ENCODE results near the gene RBM20.

RBM20 gene

DNA sequence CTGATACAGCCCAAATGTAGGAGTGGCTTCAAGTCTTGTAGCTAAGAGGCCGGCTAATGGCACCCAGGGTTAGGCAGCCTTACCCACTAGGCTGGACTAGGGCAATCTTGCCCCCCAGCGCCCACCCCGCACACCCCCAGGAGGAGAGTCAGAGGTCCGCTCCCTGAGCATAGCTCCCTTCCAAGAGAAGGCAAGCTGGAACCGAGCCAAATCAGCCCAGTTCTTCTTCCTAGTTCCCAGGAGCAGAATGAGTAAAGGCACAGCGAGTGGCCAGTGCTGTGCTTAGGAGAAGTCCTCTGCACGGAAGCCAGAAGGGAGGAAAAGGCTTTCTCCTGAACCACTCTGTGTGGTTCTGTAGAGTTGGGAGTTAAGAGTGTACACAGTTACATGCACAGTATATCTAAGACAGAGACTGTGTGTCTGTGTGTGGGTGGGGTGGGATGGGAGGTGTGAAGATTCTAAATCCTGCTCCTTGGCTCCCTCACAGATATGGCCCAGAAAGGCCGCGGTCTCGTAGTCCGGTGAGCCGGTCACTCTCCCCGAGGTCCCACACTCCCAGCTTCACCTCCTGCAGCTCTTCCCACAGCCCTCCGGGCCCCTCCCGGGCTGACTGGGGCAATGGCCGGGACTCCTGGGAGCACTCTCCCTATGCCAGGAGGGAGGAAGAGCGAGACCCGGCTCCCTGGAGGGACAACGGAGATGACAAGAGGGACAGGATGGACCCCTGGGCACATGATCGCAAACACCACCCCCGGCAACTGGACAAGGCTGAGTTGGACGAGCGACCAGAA, 167.8 kb downstream of the RBM20 start:
- no peak for DNase-seq
- in situ Hi-C loops (cut with MboI; ENCODE audit: low pct_unique_long_range_greater_than_20kb, low sequenced_read_pairs): no loop called here

DNA sequence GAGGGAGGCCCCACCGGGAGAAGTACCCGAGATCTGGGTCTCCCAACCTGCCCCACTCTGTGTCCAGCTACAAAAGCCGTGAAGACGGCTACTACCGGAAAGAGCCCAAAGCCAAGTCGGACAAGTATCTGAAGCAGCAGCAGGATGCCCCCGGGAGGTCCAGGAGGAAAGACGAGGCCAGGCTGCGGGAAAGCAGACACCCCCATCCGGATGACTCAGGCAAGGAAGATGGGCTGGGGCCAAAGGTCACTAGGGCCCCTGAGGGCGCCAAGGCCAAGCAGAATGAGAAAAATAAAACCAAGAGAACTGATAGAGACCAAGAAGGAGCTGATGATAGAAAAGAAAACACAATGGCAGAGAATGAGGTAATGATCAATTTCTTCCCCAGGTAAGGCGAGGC, 168.4 kb downstream of the RBM20 start:
- no peak for DNase-seq
- in situ Hi-C loops (cut with MboI; ENCODE audit: low pct_unique_long_range_greater_than_20kb, low sequenced_read_pairs): no loop called here

DNA sequence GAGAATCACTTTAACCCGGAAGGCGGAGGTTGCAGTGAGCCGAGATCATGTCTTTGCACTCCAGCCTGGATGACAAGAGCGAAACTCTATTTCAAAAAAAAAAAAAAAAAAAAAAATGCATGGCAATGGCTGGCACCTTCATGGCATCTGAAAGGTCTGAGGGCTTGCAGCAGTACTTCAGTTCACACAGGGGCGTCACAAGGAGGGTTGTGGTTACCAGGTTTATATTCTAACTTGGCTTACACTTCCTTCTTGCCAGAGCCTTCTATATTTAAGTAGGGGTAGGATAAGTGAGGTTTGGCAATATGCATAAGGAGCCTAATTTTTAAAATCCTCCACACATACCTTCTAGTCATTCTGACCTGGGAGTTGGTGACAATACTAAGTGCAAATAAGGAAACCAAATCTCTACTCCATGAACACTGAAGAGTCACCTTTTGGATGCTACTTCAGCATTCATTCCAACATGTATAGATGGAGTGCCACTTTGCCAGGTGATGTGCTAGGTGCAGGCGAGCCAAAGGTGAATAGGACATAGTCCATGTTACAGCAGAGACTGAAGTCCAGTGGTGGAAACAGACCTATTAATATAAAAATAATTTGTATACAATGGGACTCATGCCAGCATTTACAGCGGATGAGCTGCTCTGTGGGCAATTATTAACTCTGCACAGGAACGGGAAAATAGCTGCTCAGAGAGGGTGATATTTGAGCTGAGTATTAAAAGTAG, 169.8 kb downstream of the RBM20 start:
- in situ Hi-C loops (cut with MboI; ENCODE audit: low pct_unique_long_range_greater_than_20kb, low sequenced_read_pairs): no loop called here
- DNase-seq: no peak

DNA sequence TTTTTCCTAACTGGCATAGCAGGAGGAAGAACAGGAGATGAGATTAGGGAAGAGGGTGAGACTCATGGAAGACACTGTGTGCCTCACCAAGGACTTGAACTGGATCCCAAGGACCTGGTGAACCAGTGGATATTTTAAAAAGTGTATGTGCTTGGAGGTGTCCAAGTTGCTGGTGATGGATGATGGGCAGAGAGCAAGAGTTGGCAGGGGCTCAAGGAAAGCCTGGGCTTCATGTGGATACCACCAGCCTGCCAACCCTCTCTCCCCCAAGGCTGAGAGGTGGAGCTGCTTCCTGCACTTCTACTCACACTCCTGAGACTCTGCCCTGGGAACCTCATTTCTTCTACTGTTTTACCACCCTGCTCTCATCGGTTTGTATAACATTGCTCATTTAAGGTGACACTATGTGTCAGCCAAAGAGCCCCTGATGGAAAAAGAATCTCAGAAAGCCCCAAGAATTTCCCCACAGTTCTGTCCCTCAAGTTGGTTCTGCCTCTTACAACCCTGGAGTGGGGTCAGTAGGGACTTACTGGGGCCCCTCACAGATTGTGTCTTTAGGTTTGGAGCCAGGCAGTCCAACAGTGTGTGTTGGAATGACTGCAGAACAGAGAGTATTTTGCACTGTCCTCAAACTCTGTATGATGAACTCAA, 171.3 kb downstream of the RBM20 start:
- DNase-seq: no peak
- in situ Hi-C loops (cut with MboI; ENCODE audit: low pct_unique_long_range_greater_than_20kb, low sequenced_read_pairs): no loop called here

DNA sequence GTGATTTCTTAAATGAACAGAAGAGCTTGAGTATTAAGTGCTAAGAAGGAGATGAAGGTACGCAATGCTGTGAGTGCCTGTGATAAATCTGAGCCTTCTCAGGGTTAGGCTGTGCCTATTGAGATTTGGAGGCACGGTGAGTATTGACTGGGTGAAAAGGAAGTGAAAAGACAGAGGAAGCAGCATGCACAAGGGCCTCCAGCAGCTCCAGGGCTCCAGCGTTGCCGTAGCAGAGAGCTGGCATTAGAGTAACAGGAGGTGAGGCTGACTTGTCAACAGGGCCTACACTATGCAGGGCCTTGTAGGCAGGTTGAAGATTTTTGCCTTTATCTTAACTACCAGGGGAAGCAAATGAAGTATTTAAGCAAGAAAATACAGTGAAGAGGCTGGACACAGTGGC, 173.5 kb downstream of the RBM20 start:
- DNase-seq: no peak
- in situ Hi-C loops (cut with MboI; ENCODE audit: low pct_unique_long_range_greater_than_20kb, low sequenced_read_pairs): no loop called here

DNA sequence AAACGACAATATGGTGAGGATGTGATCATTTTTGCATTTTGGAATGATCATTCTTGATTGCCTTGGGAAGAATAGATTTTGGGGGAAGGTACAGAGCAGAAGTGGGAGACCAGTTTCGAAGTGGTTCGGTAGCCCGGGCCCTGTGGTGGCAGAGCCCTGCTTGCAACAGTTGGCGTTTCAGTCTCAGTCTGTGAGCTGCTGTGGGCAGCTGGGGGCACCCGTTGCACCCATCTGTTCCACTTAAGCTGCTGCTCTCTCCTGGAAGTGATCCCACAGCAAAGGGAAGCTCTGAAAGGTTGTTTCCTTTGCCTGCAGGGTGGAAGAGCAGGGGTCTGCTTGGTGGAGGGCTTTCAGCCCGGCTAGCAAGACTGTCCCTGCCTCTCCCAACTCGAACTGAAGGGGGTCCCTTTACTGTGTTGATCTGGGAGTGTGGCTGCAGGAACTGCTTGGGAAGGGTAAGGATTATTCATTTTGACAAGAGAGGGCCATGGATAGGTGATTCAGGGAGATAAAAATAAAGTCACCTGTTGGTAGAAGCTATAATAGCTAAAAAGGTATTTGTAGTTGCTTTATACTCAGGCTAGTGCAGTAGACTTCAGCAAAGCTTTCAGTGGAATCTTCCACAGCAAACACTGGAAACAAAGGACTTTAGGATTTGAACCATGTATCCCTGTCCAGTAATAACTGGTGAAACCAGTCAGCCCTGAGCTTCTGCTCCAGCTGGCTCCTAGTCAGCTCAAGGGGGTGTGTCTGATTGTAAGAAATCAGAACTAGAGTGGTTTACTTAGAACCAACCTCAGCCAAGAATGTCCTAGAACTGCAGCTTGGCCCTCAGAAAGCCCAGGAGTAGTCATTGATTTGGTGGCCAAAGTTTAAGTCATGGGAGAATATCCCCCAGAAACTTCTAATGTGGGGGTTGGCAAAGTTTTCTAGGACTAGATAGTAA, 174.4 kb downstream of the RBM20 start:
- DNase-seq: no peak
- in situ Hi-C loops (cut with MboI; ENCODE audit: low pct_unique_long_range_greater_than_20kb, low sequenced_read_pairs): no loop called here

DNA sequence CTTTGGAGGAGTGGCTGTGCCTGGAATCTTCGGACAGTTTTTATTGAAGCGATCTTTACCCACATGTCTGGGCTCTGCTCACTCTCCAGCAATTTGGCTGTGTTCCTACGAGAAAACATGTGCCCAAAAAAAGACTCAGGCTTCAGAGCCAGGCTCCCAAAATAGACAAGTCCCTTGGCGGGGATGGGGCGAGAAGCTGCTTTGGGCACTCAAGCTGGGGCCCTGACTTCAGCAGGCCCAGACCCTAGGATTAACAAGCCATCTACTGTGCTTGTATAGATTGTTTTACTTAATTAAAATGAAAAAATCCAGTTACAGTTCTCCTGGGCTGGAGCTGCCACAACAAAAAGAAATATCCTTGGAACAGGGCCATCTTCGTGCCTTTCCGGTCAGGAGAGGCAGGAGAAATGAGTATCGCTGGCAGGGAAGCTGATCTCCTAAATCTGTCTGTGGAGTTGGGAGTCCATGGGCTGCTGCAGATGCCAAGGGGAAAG, 176.2 kb downstream of the RBM20 start:
- in situ Hi-C loops (cut with MboI; ENCODE audit: low pct_unique_long_range_greater_than_20kb, low sequenced_read_pairs): no loop called here
- no peak for DNase-seq

DNA sequence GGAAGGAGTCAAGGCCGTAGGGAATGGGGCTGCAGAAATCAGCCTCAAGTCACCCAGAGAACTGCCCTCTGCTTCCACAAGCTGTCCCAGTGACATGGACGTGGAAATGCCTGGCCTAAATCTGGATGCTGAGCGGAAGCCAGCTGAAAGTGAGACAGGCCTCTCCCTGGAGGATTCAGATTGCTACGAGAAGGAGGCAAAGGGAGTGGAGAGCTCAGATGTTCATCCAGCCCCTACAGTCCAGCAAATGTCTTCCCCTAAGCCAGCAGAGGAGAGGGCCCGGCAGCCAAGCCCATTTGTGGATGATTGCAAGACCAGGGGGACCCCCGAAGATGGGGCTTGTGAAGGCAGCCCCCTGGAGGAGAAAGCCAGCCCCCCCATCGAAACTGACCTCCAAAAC, 177.4 kb downstream of the RBM20 start:
- DNase-seq: no peak
- in situ Hi-C loops (cut with MboI; ENCODE audit: low pct_unique_long_range_greater_than_20kb, low sequenced_read_pairs): no loop called here

DNA sequence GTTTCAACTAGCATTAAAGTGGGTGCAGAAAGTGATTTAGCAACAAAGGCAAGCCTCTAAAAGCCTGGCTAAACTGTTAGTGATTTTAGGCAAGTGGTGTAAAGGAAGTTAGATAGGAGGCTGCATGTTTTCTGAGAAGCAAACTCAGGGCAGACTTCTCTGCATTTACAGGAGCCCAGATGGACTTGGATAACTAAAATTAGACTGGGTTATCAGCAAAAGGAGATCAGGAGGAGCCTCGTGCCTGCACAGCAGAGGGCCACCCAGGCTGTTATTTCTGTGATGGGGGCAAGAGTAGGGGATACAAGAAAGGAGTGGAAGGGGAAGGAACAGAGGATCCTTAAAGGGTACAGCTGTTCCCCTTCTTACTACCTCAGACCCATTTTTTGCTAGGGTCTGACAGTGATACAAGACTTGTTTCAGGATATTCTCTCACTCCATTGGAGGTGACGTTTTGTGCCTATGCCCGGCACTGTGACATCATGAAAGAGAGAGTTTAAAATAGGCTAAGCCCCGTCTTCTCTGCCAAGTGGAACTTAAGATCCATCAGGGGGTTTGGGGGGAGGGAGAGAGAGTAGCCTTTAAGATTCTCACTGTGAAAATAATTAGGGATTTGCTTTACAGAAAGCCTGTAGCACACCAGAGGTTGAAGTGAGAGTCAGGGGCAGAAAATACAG, 178.0 kb downstream of the RBM20 start:
- no peak for DNase-seq
- in situ Hi-C loops (cut with MboI; ENCODE audit: low pct_unique_long_range_greater_than_20kb, low sequenced_read_pairs): no loop called here

DNA sequence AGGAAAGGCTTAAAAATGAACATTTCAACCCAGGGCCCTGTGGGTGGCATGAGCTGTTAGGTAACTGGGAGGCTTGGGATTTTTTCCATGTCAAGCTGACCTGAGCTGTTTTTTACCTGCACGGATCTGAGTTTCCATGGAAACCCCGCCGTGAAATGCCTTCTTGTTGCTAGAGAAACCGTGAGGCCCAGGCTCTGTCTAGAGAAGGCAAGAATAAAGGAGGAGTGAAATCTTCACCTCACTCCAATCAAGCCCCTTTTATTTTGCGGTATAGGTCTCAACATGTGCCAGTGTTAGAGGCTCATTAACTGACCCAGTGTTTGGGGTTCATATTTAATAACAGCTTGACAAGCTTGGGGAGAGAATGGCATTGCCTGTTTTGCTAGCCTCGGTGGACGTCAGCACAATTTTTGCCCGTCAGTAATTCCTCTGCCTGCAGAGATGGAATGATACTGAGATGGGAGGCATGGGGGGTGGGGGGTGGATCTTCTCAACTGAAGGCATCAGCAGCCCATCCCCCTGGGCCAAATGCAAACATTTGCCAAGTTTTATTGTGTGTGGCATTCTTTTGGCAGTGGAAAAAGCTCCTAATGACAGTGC, 178.7 kb downstream of the RBM20 start:
- in situ Hi-C loops (cut with MboI; ENCODE audit: low pct_unique_long_range_greater_than_20kb, low sequenced_read_pairs): no loop called here
- DNase-seq: no peak

DNA sequence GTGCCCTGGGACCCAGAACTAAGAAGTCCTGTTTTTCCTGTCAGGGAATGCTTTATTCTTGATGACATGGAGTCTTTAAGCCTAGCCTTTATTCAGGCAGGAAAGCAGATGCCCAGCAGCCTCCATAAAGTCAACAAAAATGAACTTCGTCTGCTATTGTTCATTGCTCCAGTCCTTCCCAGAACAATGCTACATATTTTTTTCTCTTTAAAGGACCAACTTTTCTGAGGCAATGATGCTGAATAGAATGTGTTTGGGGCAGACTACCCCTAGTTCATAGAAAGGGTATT, 180.0 kb downstream of the RBM20 start:
- DNase-seq: no peak
- in situ Hi-C loops (cut with MboI; ENCODE audit: low pct_unique_long_range_greater_than_20kb, low sequenced_read_pairs): no loop called here

DNA sequence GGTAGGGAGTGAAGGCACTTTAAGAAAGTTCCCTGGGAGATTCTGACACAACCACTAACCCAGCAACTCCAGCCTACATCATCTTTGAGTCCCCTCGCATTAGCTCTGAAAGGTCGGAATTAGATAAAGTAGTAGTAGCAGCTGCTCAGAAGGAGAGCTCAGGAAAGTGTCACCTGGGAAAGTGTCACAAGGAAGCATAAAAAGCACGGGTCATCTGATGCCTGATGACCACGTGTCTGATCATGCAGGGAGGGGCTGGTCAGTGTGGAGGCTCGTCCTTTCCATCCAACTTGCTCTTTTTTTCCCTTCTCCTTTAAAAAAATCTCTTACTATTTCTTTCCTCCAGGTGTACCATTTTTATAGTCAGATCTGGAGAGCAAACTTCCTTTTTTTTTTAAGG, 180.5 kb downstream of the RBM20 start:
- in situ Hi-C loops (cut with MboI; ENCODE audit: low pct_unique_long_range_greater_than_20kb, low sequenced_read_pairs): no loop called here

DNA sequence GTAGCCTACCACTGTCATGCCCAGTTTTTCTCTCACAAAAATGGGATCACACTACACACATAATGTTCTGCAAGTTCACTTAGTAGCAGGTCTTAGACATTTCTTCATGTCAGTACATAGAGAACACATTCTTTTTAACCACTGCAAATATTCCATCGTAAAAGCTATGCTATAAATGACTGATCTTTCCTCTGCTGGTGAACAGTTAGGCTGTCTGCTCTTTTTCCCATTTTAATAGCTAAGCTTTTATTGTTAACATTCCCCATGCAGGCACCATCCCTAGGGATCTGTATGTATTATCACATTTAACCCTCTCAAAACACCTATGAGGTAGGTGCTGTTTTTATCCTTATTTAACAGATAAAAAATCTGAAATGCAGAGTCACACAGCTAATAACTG, 181.4 kb downstream of the RBM20 start:
- DNase-seq: no peak
- in situ Hi-C loops (cut with MboI; ENCODE audit: low pct_unique_long_range_greater_than_20kb, low sequenced_read_pairs): no loop called here

More for the DNA sequence above, 180.5 kb downstream of the RBM20 start:
- no peak for DNase-seq

DNA sequence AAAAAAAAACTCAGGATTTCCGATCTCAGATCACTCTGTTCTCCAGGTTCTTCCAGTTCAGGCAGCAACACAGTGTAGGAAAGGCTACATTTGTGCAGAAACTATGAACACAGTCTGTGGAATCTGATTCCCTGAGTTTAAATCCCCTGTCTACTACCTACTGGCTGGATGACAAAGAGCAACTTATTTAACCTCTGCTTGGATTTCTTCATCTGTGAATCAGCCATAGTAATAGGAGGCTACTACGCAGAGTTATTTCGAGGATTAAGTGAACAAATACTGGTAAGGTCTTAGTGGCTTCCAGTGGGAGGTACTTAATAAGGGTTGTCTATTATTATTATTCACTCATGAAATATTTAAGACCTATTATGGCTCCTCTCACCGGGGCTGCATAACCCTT, 183.3 kb downstream of the RBM20 start:
- in situ Hi-C loops (cut with MboI; ENCODE audit: low pct_unique_long_range_greater_than_20kb, low sequenced_read_pairs): no loop called here
- no peak for DNase-seq

DNA sequence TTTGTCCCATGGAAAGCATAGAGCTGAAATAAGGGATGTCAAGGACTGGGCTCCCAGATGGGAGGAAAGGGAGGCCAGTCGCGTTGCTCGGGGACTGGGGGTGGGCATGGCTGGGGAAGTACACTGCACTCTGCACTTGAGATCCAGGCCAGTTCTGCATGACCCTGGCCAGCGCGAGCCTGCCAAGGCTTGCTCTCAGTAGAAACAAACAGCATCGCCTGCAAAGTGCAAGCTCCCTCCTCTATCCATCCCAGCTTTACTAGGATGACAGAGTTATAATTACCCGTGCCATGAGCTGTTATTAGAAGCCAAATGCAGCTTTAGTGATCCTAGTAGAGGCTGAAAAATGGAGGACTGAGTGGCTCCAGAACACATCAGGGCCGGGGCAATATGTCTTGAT, 183.7 kb downstream of the RBM20 start:
- no peak for DNase-seq
- in situ Hi-C loops (cut with MboI; ENCODE audit: low pct_unique_long_range_greater_than_20kb, low sequenced_read_pairs): no loop called here

DNA sequence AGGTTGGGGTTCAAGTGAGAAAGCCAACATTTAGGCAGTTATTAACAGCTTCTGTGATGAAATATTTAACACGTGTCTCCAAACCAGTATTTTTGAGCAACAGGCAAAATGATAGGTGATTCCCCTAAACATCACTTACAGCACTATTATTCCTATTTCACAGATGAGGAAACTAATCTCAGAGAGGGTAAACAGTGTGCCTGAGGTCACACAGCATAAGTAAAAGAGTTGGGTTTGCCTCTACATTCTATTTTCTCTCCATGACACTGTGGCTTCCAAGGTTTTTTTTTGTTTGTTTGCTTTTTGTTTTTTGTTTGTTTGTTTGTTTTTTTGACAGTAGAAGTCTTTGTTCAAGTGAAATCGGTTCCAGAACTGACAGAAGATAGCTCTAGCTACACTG, 184.4 kb downstream of the RBM20 start:
- in situ Hi-C loops (cut with MboI; ENCODE audit: low pct_unique_long_range_greater_than_20kb, low sequenced_read_pairs): no loop called here
- no peak for DNase-seq

DNA sequence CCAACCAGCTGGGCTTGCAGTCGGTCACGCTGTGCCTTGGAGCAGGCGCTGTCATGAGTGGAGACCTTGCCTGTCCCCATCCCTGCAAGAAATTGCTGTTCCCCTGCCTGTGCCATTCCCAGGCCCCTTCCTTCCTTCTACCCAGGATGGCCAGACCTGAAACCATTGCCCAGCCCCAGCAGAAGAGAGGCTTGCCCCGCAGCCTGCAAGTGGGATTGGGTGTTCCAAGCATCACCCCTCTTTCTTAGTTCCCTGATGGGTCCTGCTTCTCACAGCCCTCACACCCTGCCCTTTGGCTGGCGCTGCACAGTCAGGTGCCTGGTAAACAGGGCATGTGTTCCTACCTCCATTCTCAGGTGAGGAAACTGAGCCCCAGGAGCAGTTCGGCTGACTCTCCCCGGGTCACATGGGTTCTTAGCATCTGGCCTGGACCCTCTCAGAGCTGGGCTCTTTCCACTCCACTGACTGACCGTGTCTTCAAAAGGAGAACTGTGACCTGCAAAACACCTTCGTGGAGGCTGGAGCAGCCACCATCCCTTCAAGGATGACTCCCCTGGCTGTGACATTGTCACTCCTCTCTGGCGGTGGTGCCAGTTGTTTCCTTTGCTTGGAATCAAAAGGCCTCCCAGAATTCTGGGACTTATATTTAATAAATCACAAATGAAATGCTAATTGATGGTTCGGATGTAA, 185.7 kb downstream of the RBM20 start:
- no peak for DNase-seq
- in situ Hi-C loops (cut with MboI; ENCODE audit: low pct_unique_long_range_greater_than_20kb, low sequenced_read_pairs): no loop called here
